GM19372 (cell line): ENCODE measurements around the gene LRRC8E.
"Not testable (repeated sequence)": the region's sequence is repeated elsewhere in the genome, so short reads cannot be mapped to it uniquely, and the experiment has no call there.

ENCODE experiments used
- ATAC-seq: cut with Tn5 transposase; IDR thresholded peaks from one replicate; pipeline ENCODE4 v1.9.1; 2021; ENCODE audit warnings: mild to moderate bottlenecking, low read depth, moderate library complexity; ENCODE audit not compliant: unreplicated experiment

LRRC8E gene

DNA sequence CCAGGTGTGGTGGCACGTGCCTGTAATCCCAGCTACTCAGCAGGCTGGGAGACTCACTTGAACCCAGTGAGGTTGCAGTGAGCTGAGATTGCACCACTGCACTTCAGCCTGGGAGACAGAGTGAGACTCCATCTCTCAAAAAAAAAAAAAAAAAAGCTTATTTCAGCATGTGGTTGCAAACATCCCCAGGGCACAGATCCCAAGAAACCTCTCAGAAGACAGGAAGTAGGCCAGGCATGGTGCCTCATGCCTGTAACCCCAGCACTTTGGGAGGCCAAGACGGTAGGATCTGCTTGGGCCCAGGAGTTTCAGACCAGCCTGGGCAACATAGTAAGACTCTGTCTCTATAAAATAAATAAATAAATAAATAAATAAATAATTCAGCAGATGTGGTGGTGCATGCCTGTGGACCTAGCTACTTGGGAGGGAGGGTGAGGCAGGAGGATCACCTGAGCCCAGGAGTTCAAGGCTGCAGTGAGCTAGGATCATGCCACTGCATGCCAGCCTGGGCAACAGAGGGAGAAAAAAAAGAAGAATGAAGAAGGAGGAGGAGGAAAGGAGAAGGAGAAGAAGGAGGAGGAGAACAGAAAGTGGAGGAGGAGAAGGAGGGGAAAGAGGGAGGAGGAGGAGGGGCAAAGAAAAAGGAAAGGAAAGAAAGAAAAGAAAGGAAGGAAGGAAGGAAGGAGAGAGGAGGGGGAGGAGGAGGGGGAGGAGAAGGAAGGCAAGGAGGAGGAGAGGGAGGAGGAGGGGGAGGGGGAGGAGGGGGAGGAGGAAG, 4.3 kb upstream of the LRRC8E start:
- no peak for ATAC-seq

DNA sequence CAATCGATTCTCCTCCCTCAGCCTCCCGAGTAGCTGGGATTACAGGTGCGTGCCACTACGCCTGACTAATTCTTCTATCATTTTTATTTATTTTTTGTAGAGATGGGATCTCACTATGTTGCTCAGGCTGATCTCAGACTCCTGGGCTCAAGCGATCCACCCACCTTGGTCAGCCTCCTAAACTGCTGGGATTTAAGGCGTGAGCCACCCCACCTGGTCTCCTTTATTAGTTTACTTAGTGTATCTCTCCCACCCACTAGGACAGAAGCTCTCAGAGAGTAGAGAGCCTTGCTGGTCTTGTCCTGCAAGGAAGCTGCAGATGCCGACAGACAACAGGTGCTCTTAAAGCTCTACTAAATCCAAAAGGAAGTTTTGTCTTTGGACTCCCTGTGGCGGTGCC, 2.5 kb upstream of the LRRC8E start:
- no peak for ATAC-seq

GRCh38 chr19:7887408-7888144, 734 bp upstream of the LRRC8E start:
- no peak for ATAC-seq

DNA sequence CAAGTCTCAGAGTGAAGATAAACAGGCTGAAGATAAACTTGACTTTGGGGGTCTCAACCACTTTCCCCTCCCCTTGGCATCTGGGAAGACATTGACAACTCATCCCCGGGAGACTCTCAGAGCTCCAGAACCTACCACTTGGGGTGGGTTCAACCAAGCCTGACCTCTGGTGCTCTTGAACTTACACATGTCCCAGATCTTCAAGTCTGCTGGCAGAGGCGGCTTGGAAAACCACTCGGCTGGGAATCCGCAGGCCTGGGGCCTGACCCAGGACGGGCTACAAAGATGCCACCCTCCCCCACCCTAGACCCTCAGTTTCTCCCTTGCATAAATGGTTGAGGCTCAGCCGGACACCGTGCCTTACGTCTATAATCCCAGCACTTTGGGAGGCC, 512 bp downstream of the LRRC8E start:
- ATAC-seq = no peak

- ATAC-seq = not testable (repeated sequence)
These were observed 5.2 kb downstream of the LRRC8E start for GRCh38 chr19:7893362-7894101.

DNA sequence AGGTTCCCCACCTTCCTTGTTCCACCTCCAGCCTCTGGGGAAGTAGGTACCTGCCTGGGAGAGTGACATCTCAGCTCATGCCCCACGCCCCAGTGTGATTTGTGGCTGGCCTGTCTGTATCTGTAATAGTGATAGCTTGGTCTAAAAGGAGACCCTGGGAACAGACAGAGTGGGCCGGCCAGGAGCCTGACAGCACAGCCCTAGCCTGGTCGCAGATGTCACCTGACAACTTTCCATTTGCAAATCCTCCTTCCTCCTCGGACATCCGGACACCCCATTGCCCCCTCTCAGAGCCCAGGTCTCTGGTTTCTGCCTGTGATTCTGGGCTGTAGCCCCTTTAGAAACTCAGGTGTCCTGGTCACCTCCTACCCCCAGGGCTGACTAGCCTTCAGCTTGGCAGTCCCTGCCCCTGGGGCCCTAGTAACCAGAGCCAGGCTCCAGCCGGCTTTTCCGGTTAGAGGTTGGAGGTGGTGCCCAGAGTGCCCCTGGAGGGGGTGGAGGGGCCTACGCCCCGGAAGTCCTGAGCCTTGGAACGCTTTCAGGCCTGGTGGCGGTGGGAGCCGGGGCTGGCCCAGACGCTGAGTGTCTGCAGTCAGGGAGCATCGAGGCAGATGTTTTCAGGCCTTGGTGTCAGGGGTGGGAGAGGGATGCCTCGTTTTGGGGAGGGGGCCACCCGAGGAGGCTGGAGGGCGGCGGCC, 6.5 kb downstream of the LRRC8E start:
- ATAC-seq = no peak

GRCh38 chr19:7895565-7895964, 7.3 kb downstream of the LRRC8E start:
- no peak for ATAC-seq

GRCh38 chr19:7897292-7897691, 9.0 kb downstream of the LRRC8E start:
- ATAC-seq = no peak

DNA sequence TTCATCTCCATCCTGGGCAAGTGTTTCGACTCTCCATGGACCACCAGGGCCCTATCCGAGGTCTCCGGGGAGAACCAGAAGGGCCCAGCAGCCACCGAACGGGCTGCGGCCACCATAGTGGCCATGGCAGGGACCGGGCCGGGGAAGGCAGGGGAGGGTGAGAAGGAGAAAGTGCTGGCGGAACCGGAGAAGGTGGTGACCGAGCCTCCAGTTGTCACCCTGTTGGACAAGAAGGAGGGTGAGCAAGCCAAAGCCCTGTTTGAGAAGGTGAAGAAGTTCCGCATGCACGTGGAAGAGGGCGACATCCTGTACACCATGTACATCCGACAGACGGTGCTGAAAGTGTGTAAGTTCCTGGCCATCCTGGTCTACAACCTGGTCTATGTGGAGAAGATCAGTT, 10.7 kb downstream of the LRRC8E start:
- no peak for ATAC-seq

- ATAC-seq = no peak
These were observed 11.6 kb downstream of the LRRC8E start for GRCh38 chr19:7899751-7900378.

GRCh38 chr19:7900401-7900870, 12.1 kb downstream of the LRRC8E start:
- no peak for ATAC-seq

DNA sequence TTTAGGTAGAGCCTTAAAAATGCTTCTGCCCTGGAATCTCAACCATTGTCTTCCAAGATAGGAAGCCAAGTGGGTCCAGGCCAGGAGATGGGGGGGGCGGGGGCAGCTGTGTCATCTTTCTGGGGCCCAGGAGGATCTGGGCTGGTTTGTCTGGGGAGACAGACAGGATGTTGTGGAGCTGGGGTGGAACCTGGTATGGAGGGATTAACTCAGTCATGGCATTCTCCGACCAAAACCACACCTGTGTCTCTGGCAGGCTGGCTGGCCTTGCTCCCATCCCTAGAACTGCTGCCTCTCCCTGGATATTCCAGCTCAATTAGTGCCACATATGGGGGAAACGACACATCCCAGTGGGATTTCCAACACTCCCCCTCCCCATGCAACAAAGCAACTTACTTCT, 12.6 kb downstream of the LRRC8E start:
- ATAC-seq = no peak

DNA sequence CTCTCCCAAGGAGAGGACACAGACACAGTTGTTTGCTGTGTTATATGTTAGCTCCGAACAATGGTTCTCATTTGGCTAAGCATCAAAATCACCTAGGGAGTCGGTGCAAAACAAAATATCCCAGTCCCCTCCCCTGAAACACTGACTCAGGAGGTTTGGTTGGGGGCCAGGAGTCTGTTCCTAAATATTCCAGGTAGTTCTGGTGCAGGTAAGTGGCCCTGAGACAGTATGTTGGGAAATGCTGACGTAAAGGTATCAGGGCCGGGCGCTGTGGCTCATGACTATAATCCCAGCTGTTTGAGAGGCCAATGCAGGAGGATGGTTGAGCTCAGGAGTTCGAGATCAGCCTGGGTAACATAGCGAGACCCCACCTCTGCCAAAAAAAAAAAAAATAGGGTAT, 13.0 kb downstream of the LRRC8E start:
- ATAC-seq = no peak

GRCh38 chr19:7902796-7903243, 14.5 kb downstream of the LRRC8E start:
- no peak for ATAC-seq

- ATAC-seq = peak; percentile 79
These were observed 15.1 kb downstream of the LRRC8E start, which contains the start of gene MAP2K7 for GRCh38 chr19:7903244-7904073. TSS of gene MAP2K7 (plus strand) at chr19:7903877. CDS start at chr19:7903945, 68 bp downstream.

DNA sequence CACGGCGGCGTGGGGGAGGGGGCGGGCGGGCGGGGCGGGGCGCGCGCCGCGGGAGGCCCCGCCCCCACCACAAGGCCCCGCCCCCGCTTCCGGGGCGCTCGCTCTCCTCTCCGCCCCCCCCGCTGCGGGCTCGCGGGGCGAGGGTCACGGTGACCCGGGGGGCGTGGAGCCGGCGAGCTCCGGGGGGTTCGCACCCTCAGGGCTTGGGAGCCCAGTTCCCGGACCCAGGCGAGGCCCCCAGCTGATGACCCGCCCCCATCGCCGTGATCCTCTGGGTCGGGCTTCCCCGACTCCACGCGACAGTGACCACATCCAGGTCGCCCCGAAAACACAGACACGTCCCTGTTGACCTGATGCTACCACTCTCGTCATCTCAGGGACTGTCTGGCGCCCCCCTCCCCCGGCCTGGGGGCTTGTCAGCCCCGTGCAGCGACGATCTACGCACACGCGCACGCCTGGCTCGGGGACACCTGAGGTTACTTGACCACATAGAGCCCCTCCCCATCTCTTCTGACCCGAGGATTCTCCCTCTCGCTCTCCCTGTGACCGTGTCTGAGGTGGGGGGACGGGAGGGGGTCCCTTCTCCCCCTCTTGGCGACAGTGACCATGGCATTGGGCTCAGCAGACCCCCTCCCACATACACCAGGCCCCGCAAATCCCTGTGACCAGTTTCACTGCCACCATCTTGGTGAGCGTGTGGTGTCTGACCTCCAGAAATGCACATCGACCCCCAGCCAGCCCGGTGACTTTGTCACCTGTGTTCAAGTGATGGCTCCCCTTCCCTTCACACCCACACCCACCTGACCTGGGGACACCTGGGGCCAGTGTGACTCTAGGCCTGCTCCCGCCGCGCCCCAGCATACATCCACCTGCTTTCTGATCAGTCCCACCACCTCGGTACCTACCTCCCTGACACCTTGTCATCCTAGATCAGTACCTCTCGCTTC, 16.0 kb downstream of the LRRC8E start:
- peak; percentile 36 for ATAC-seq

DNA sequence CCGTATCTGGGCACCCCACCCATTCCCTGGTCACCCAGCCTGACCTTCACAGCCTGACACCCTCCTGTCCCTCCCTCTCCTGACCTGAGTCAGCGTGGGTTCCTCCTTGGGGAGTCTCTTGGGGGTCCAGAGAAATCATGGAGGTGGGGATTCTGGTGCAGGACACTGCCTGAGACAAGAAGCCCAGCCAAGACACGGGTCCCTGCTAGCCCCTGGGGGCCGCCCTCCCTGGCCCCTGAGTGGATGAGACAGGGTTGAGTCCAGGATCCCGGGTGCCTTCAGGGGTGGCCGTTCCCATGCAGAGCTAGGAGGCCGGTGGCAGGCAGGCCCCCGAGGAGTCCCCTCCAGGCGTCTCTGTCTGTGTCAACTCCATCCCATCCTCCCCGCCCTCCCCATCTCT, 17.0 kb downstream of the LRRC8E start:
- no peak for ATAC-seq

DNA sequence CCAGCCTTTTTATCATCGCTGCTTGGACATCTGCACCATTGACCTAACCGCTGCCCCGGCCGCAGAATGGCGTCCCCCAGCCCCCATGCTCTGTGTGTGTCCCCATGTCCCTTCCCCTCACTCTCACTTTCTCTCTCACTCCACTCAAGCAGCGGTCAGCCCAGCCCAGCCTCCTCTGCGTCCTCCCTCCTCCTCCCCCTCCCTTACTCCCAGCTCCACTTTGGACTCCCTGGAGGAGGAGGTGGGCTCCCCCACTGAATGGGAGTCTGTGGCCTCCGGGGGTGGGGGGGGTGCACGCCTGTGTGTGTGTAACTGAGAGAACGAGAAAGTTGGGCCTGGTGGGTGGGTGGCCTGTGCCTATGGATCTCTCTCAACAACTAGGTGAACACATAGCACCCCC, 17.5 kb downstream of the LRRC8E start:
- no peak for ATAC-seq
